HepG2 (cell line): ENCODE results near the gene MGMT.

ENCODE experiments used
- FOXA3 ChIP-seq: IDR thresholded peaks from 2 replicates; pipeline ENCODE4 v1.6.1; 2016; ENCODE audit warnings: missing genetic modification reagents, missing compliant biosample characterization
- MAFK ChIP-seq, 2 experiments: IDR thresholded peaks in 1 of 2; conservative IDR thresholded peaks in 1 of 2; 2 replicates each; pipeline ENCODE4 v1.6.1; 2011; ENCODE audit warnings: improper control_type of control experiment in 2 of 2, low read length in 2 of 2

DNA sequence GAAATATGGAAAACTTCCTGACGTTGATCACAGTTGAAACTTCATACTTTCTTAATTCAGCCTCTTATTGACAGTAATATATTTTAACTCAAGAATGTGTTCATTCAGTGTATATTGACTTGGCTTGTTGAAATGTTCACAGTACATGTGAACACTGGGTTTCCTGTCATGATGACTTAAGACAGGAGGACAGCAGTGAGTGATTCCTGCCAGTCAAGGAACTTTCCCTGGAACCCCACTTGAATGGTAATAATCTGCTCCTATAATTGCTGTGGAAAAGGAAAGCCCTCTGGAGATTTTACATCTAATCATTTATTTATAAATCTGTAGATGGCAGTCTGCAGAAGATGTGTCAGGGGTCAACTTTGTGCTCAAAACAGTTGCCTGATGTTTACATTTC is 216.5 kb downstream of the MGMT start:
- TF ChIP-seq MAFK (conservative IDR thresholded peaks at IDR 0.05 in 1 of 2, IDR thresholded peaks at IDR 0.05 in 1 of 2; ENCODE audit: low read length in 2 of 2), result no peak
- TF ChIP-seq FOXA3 (CRISPR knock-in tag), result no peak
